SU-DHL-6 (cell line): ENCODE measurements around the gene FBXO36.

ENCODE experiments used
- H2AFZ ChIP-seq: fragments of 200-600 bp; sonication (generic); 2 replicates; pipeline ENCODE4 v1.6.1; 2014; ENCODE audit warnings: low read depth, mild to moderate bottlenecking, moderate library complexity, mixed read lengths, antibody characterized with exemption, low read length; ENCODE audit not compliant: severe bottlenecking
- H3F3A ChIP-seq: fragments of 200-600 bp; shearing (Covaris generic); 2 replicates; pipeline ENCODE4 v1.6.0; 2016; ENCODE audit warnings: antibody characterized with exemption, mild to moderate bottlenecking; ENCODE audit not compliant: insufficient read depth
- H3K27ac ChIP-seq: fragments of 200-600 bp; sonication (generic); 2 replicates; pipeline ENCODE4 v1.5.1; 2016; ENCODE audit warnings: low read depth, mild to moderate bottlenecking, low read length, moderate library complexity, mixed read lengths
- H3K27me3 ChIP-seq: fragments of 200-600 bp; sonication (generic), shearing (Covaris generic); 2 replicates; pipeline ENCODE4 v1.6.0; 2014; ENCODE audit warnings: mild to moderate bottlenecking, low read length
- H3K36me3 ChIP-seq: fragments of 200-600 bp; sonication (generic); 2 replicates; pipeline ENCODE4 v1.6.1; 2014; ENCODE audit warnings: mild to moderate bottlenecking, low read length, mixed read lengths
- H3K4me2 ChIP-seq: fragments of 300-600, 200-600 bp; shearing (Covaris generic), sonication (generic); 2 replicates; pipeline ENCODE4 v1.6.0; 2014; ENCODE audit warnings: low read length, low read depth, mild to moderate bottlenecking; ENCODE audit not compliant: poor library complexity, severe bottlenecking
- H3K4me3 ChIP-seq: fragments of 200-600 bp; sonication (generic); 2 replicates; pipeline ENCODE4 v1.5.1; 2014; ENCODE audit warnings: antibody characterized with exemption, low read length, mild to moderate bottlenecking, mixed read lengths; ENCODE audit not compliant: insufficient read depth, poor library complexity, severe bottlenecking
- H3K79me2 ChIP-seq: fragments of 200-600 bp; sonication (generic); 2 replicates; pipeline ENCODE4 v1.6.1; 2014; ENCODE audit warnings: mild to moderate bottlenecking, low read length, moderate library complexity; ENCODE audit not compliant: insufficient read depth
- H3K9ac ChIP-seq: fragments of 200-600 bp; sonication (generic); 2 replicates; pipeline ENCODE4 v1.7.0; 2014; ENCODE audit warnings: mild to moderate bottlenecking, low read length
- H3K9me2 ChIP-seq: fragments of 200-600 bp; sonication (generic); replicated peaks from 2 replicates; pipeline ENCODE4 v1.6.1; 2014; ENCODE audit warnings: low read length; ENCODE audit not compliant: insufficient read depth
- H3K9me3 ChIP-seq: fragments of 200-600 bp; sonication (generic); 2 replicates; pipeline ENCODE4 v1.6.1; 2014; ENCODE audit warnings: low read length, mixed read lengths; ENCODE audit not compliant: insufficient read depth
- H4K20me1 ChIP-seq: fragments of 200-600 bp; sonication (generic); 2 replicates; pipeline ENCODE4 v1.6.1; 2014; ENCODE audit warnings: low read depth, mild to moderate bottlenecking, antibody characterized with exemption, low read length, moderate library complexity, mixed read lengths
- EZH2phosphoT487 ChIP-seq: fragments of 200-600 bp; sonication (generic), shearing (Covaris generic); conservative IDR thresholded peaks from 2 replicates; pipeline ENCODE4 v1.6.1; 2018; ENCODE audit warnings: mild to moderate bottlenecking, antibody characterized with exemption, low read length, moderate library complexity, mixed read lengths
- TF ChIP-seq, protein P1 (sequence below): fragments of 200-600 bp; sonication (generic); IDR thresholded peaks from one replicate; pipeline ENCODE4 v1.5.1; 2017; ENCODE audit warnings: antibody characterized with exemption, mild to moderate bottlenecking, low read length, moderate library complexity; ENCODE audit not compliant: insufficient read depth, poor library complexity, severe bottlenecking

FBXO36 gene

DNA sequence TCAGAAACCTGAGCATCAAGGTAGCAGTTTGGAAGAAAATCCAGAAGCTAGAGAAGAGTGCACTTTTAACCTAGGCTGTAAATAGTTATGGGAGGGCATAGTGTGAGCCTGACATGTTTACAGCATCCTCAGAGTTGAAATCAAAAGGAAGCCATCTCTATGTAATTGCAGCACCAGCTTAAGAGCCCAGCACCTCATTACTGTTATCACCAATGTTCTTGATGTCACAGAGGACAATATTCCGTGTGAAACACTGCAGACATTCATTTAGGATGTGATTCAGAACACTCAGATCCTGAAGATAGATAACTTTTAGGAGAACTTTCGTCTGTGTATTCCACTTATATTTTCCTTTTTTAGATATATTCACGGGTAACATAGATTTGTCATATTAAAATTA lies 48.1 kb downstream of the FBXO36 start:
- no peaks in the 10 kb centered on the region for H3K9me3 ChIP-seq
- TF ChIP-seq, protein P1, sequence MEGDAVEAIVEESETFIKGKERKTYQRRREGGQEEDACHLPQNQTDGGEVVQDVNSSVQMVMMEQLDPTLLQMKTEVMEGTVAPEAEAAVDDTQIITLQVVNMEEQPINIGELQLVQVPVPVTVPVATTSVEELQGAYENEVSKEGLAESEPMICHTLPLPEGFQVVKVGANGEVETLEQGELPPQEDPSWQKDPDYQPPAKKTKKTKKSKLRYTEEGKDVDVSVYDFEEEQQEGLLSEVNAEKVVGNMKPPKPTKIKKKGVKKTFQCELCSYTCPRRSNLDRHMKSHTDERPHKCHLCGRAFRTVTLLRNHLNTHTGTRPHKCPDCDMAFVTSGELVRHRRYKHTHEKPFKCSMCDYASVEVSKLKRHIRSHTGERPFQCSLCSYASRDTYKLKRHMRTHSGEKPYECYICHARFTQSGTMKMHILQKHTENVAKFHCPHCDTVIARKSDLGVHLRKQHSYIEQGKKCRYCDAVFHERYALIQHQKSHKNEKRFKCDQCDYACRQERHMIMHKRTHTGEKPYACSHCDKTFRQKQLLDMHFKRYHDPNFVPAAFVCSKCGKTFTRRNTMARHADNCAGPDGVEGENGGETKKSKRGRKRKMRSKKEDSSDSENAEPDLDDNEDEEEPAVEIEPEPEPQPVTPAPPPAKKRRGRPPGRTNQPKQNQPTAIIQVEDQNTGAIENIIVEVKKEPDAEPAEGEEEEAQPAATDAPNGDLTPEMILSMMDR = no peak
- no peak for TF ChIP-seq EZH2phosphoT487
- no peak overlapping the region for H3K27ac ChIP-seq
- no peak overlapping the region for H3K9ac ChIP-seq
- H2AFZ ChIP-seq = no peak overlapping the region
- no peaks in the 10 kb centered on the region for H3F3A ChIP-seq
- no peaks in the 10 kb centered on the region for H3K9me2 ChIP-seq
- H3K36me3 ChIP-seq = no peaks in the 10 kb centered on the region
- no peaks in the 10 kb centered on the region for H3K79me2 ChIP-seq
- H3K4me3 ChIP-seq = no peak overlapping the region
- H4K20me1 ChIP-seq = no peaks in the 10 kb centered on the region
- no peak overlapping the region for H3K4me2 ChIP-seq
- no peaks in the 10 kb centered on the region for H3K27me3 ChIP-seq

DNA sequence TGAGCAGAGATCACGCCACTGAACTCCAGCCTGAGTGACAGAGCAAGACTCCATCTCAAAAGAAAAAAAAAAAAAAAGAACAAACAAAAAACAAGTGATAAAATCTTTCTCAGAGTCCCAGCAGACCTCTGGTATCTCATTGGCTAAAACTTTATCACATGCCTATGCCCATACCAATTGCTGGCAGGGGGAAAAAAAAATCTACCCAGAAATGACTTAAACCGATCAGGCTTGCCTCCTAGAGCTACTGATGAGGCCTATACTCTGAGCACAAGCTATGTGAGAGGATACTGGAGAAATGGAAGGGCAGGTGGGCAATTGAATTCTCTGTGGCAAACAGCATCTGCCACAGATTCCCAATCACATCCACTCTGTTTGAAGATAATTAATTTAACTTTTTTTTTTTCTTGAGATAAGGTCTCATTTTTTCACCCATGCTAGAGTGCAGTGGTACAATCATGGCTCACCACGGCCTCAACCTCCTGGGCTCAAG lies 49.0 kb downstream of the FBXO36 start:
- no peaks in the 10 kb centered on the region for H3K9me3 ChIP-seq
- H3K27ac ChIP-seq = no peak overlapping the region
- H3K9ac ChIP-seq = no peak overlapping the region
- H3K9me2 ChIP-seq = no peaks in the 10 kb centered on the region
- H2AFZ ChIP-seq = no peak overlapping the region
- no peak overlapping the region for H3K4me3 ChIP-seq
- H3K79me2 ChIP-seq = no peaks in the 10 kb centered on the region
- no peaks in the 10 kb centered on the region for H3F3A ChIP-seq
- H3K36me3 ChIP-seq = no peaks in the 10 kb centered on the region
- no peaks in the 10 kb centered on the region for H4K20me1 ChIP-seq
- H3K27me3 ChIP-seq = no peaks in the 10 kb centered on the region
- no peak overlapping the region for H3K4me2 ChIP-seq
- TF ChIP-seq EZH2phosphoT487 = no peak
- TF ChIP-seq, protein P1 = no peak

DNA sequence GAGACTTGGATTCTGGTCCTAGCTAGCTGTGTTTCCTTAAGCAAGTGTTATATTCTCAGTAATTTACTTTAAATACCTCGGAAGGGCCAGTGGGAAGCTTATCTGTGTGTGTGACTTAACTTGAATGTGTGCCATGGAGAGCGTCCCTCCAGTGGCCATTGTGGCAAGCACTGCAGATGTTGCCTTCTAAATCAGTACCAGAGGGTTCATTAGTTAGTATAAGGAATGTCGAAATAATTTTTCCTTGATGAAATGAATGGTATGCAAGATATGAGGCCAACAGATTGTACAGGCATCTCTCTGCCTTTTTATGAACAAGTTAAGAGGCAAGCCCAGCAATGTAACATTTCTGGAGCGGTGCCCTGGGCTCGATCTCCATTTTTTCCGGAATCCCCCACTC lies 52.0 kb downstream of the FBXO36 start:
- H3K27ac ChIP-seq = no peak overlapping the region
- H3K79me2 ChIP-seq = no peaks in the 10 kb centered on the region
- H4K20me1 ChIP-seq = no peaks in the 10 kb centered on the region
- no peaks in the 10 kb centered on the region for H3K9me3 ChIP-seq
- H2AFZ ChIP-seq = no peak overlapping the region
- H3K9me2 ChIP-seq = no peaks in the 10 kb centered on the region
- H3F3A ChIP-seq = no peaks in the 10 kb centered on the region
- no peaks in the 10 kb centered on the region for H3K36me3 ChIP-seq
- H3K27me3 ChIP-seq = no peaks in the 10 kb centered on the region
- TF ChIP-seq EZH2phosphoT487 = no peak
- TF ChIP-seq, protein P1 = no peak
- H3K4me3 ChIP-seq = no peak overlapping the region
- H3K4me2 ChIP-seq = no peak overlapping the region
- H3K9ac ChIP-seq = no peak overlapping the region
